HG02981 (cell line): ENCODE results near the gene ZCCHC4.
"Not testable (repeated sequence)": the region's sequence is repeated elsewhere in the genome, so short reads cannot be mapped to it uniquely, and the experiment has no call there.

ENCODE experiments used
- ATAC-seq: cut with Tn5 transposase; IDR thresholded peaks from one replicate; pipeline ENCODE4 v1.9.1; 2021; ENCODE audit warnings: mild to moderate bottlenecking, moderate library complexity; ENCODE audit not compliant: unreplicated experiment

ZCCHC4 gene

DNA sequence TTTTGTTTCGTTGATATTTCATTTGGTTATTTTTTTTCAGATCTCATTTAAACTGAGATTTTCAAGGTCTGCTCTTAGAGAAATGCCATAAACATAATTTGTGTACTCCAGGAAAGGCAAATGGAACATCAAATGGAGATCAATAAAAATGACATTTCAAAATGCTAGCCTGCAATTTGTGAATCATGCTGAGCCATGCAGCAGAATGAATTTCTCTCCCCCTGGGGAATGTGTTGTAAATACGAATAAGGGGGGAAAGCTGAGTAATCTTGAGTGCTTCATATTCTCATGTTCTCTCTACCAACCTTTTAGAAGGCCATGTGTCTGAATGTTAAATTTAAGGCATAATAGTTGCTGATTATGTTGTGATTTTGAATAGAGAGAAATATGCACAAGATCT lies 7.8 kb downstream of the ZCCHC4 start:
- no peak for ATAC-seq

- ATAC-seq, result no peak
Measured at GRCh38 chr4:25320773-25321172, 8.2 kb downstream of the ZCCHC4 start.

DNA sequence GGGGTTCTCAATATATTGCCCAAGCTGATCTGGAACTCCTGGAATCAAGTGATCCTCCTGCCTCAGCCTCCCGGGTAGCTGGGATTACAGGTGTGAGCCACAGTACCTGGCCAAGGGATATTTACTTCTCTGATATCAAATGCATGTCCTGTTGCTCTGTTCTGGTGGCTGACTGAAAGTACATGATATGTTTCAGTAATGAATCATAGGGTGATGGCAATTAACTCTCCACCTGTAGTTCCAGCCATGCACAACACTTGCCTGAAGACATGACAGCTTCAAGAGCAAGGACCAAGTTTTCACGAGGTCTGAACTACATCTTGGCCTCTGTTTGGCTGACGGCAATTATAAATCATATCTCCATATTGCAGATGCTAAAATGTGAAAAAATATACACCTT lies 9.1 kb downstream of the ZCCHC4 start:
- no peak for ATAC-seq

GRCh38 chr4:25328463-25328862 lies 15.9 kb downstream of the ZCCHC4 start:
- ATAC-seq, result not testable (repeated sequence)

GRCh38 chr4:25330335-25330734 lies 17.8 kb downstream of the ZCCHC4 start:
- ATAC-seq, result no peak

DNA sequence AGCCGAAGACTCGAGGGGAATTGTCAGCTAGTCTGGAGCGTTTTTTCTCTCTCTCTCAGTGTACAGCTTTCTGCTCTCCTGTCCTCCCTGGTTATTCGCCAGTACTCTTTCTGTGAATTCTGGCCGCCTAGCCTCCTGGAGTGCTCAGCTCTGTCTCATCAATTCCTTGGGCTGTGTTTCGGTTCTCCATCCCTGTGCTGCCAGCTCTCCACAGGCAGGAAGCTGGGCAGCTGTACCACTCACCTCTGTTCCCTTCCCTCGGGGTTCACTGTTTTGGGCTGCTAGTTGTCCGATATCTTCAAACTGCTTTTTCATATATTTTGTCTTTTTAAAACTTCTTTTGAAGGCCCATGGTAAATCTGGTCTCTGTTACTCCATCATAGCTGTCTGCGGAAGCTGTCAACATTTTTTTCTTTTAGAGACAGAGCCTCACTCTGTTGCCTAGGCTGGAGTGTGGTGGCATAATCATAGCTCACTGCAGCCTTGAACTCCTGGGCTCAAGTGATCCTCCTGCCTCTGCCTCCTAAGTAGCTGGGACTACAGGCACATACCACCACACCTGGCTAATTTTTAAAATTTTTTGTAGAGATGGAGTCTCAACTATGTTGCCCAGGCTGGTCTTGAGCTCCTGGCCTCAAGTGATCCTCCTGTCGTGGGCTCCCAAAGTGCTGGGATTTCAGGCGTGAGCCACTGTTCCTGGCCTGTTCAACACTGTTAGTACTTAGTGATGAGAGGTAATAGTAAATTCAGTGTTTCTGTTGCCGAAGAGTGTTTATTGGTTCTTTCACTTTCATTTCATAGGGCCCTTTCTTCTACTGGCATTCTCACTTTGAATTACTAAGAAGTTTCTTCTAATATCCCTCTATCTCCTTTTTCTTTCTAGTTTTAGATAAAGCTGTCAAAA lies 18.6 kb downstream of the ZCCHC4 start:
- peak; percentile 70 for ATAC-seq

DNA sequence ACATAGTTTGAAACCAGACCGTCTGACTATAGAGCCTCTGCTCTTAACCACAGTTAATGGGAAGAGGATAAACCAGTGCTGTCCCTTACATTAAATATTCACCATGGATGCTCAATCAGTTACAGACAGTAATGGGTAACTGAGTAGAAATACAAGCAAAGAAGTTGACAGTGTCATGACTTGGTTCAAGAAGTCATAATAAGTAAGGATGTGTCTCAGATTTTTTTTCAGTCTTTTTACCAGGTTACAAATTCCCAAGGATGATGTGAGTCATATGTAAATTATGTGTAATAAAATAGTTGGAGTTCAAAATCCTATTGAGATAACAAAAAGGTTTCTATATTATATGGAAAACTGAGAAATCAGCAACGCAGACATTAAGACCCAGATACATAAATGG lies 31.1 kb downstream of the ZCCHC4 start:
- ATAC-seq, result no peak

DNA sequence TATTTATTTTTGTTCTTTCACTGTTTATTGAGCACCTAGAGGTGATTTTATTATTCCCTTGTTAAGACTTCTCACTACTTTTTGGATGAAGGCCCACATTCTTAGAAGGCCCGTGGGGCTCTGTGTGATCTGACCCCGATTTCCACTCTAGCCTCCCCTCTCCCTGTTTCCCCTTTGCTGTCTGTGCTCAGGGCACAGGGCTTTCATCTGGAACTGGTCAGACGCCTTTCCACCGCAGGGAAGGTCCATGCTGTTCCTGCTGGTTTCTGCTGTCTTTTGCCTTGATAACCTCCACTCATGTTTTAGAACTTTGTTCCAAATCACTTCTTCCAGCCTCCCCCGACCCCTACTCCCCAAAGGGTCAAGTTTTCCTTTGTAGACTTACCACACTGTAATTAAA lies 33.2 kb downstream of the ZCCHC4 start:
- no peak for ATAC-seq

- no peak for ATAC-seq
Measured at GRCh38 chr4:25346913-25347312, 34.3 kb downstream of the ZCCHC4 start.

GRCh38 chr4:25347473-25347872 lies 34.9 kb downstream of the ZCCHC4 start:
- no peak for ATAC-seq

DNA sequence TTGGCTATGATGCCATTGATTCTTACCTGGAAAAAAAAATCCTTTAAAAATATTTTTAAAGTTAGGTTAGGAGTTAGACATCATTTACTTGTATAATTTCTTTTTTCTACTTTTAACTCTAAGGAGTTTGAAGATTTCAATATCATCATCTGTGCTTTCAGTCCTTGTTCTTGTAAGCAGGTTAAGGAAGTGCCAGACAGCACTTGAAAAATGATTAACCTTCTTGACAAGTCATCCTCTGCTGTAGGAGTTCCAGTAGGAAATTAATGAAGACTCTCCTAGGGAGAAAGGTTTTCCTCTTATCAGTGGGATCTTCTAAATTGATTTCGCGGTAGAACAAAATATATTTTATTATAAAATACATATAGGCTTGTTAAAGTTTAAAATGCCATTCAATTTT lies 35.4 kb downstream of the ZCCHC4 start:
- ATAC-seq, result no peak

DNA sequence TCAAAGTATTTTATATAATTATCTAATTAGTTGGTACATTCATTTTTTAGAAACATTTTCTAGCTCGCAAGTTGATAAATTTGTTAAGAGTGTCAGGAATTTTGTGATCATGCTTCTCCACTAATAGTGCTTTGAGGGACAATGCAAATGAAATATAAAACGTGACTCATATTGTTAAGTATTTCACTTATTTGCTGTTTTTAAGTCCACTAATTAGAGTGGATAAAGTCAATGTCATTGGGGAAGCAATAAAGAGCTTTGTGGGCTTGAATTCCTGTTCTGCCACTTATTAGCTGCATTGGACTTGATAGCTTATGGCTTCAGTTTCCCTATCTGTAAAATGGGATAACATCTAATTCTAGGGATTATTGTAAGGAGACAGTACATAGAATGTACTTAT lies 38.0 kb downstream of the ZCCHC4 start:
- ATAC-seq, result no peak

- ATAC-seq, result no peak
Measured at GRCh38 chr4:25351777-25352416, 39.3 kb downstream of the ZCCHC4 start.

DNA sequence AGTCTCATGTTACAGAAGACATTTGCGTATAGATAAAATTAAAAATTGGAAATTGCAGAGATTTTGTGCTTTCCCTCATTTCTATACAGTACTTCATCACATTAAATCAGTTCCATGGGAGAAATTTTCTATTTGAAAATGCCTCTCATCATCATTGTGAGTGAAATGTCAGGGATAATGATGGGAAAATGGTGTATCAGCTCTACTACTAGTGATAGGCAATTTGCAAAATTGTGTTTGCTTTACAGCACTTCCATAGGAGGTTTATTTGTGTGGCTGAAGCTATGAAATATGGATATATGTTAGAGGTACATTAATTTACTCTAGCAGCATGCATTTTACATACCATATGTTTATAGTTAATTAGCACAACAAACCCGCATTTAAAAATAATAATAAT lies 43.5 kb downstream of the ZCCHC4 start:
- no peak for ATAC-seq

GRCh38 chr4:25358515-25359275 lies 46.1 kb downstream of the ZCCHC4 start:
- no peak for ATAC-seq

DNA sequence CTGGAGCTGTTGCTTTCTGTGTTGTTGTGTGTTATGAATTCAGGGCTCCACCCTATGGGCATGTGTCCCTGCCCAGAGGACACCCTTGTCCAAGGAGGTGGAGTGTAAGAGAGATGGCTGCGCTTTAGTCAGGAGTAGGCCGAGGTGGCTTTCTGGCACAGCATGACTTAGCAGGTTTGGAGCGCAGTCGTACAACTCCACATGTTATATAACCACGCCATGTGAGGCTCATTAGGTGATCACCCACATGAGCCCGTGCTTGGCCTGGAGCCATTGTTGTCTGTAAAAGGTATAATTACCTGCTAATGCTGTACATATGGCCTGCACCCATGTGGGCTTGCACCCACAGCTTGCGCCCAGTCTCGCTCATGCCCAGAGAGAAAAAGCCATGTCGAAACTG lies 48.7 kb downstream of the ZCCHC4 start:
- no peak for ATAC-seq

DNA sequence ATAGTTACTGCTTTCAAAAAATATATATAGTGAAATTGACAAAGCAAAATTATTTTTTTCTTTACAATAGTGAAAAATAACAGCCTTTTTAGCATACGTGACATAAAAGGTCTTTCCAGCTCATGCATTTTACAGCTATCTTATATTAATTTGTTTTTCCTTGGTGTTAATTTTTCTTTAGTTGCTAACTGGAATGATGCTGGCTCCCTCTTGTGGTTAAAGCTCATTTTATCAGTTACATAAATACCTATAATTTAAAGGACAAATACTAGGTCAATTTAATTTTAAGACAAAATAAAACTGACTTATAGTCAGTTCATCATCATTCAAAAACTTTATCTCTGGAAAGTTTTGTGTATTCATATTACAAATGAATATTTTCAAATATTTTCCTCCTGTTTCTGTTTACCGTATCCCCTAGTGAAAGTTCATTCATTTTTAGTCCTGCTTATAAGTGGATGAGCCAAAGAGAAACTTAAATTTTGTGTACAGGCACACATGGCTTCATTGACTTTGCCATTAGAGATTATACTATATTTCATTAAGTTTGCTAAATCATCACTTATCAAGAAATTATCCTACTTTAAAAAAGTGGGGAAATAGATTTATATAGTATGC lies 54.5 kb downstream of the ZCCHC4 start:
- no peak for ATAC-seq

- ATAC-seq, result no peak
Measured at GRCh38 chr4:25367877-25368276, 55.3 kb downstream of the ZCCHC4 start.

DNA sequence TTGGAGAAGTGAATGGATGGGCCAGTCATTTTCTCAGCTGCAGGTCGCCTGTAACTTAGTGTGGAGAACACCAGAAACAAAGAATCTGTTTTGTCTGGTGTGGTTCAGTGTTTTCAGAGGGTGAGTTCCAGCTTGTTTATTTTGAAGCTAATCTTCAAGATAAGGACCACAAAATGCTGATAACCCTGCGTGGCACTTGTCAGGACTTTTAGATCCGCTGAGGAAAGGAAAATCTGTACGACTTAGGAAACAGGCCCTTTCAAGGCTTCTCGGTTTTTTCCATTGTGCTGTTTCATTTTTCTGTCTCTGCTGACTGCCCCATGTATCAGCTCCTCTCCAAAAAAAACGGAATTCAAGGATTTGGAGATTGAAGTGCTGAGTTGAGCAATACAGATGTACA lies 55.7 kb downstream of the ZCCHC4 start:
- no peak for ATAC-seq

DNA sequence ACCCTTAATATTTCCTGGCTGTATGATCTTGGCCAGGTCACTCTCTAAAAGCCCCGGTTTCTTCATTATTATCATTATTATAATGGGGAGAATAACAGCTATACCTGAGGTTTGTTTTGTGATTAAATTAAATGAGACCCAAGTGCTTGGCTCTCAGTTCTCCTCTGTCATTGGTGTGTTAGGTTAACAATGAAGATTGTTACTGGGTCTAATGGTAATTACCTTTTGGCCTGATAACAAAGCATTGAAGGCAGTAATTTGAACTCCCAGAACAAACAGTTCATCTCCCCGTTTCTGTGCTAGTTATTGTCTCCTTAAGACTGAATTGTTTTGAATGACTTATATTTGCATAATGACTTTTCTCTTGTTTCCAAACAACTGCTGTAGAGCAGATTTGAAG lies 57.7 kb downstream of the ZCCHC4 start:
- no peak for ATAC-seq

- not testable (repeated sequence) for ATAC-seq
Measured at GRCh38 chr4:25372549-25372948, 60.0 kb downstream of the ZCCHC4 start.
